NB4 (cell line): Measurements from ENCODE around the gene KCNIP4.

Experiments
- DNase-seq: peaks from one replicate; pipeline ENCODE4 v3.0.0; 2010; ENCODE audit warnings: low read depth
- H3K4me3 ChIP-seq: one replicate; pipeline ENCODE4 v1.5.1; 2011; ENCODE audit warnings: mild to moderate bottlenecking, low read depth, low read length, moderate library complexity
- CTCF ChIP-seq: IDR thresholded peaks from one replicate; pipeline ENCODE4 v1.5.1; 2012; ENCODE audit warnings: low read depth, low read length
- MYC ChIP-seq: IDR thresholded peaks from 2 replicates; pipeline ENCODE4 v1.6.1; 2011; ENCODE audit warnings: low read depth, low read length
- POLR2A ChIP-seq: IDR thresholded peaks from 2 replicates; pipeline ENCODE4 v1.6.1; 2011; ENCODE audit warnings: mild to moderate bottlenecking; ENCODE audit not compliant: insufficient read length; ENCODE audit errors: extremely low read depth
- TF ChIP-seq, protein P1 (sequence below): IDR thresholded peaks from 2 replicates; pipeline ENCODE4 v1.6.1; 2011; ENCODE audit warnings: low read depth, low read length

The KCNIP4 gene

GRCh38 chr4:21117541-21118180 is 830.9 kb downstream of the KCNIP4 start:
- no peak for DNase-seq
- TF ChIP-seq MYC (no peak), CTCF (no peak), POLR2A (no peak)
- H3K4me3 ChIP-seq, result no peak overlapping the region

DNA sequence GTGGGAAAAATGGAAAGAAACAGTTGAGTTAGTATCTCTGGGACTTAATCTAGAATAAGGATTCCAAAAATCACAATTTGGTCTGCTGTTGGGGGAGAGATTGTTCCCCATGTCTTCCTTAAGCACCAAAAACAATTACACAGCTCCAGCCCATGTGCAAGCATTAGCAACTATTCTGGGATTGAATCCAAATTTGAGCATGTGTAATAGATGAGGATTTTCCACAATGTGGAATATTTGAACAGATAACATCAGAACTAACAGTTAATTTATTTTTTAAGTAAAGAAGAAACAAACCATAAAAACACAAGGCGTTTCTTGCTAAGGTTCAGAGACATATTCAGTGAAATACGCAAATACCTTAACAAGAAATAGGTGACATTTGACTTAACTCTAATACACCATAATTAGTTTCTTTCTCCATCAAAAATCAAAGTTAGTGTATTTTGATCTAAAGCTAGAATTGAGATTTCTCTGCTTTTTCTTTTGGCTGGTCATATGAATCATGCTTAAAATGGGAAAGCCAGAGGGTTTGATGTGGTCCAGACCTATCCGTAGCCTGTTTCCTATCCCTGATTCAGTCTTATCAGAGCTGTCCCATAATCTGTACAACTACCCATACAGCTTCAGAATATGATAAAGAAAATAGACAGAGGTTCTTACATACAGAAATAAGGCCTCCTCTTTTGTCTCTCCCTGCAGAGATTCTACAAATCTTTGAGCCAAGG is 834.9 kb downstream of the KCNIP4 start:
- TF ChIP-seq CTCF, result no peak
- no peak for TF ChIP-seq MYC
- TF ChIP-seq, protein P1, sequence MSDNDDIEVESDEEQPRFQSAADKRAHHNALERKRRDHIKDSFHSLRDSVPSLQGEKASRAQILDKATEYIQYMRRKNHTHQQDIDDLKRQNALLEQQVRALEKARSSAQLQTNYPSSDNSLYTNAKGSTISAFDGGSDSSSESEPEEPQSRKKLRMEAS, result no peak
- no peak for TF ChIP-seq POLR2A
- DNase-seq, result no peak
- no peak overlapping the region for H3K4me3 ChIP-seq

DNA sequence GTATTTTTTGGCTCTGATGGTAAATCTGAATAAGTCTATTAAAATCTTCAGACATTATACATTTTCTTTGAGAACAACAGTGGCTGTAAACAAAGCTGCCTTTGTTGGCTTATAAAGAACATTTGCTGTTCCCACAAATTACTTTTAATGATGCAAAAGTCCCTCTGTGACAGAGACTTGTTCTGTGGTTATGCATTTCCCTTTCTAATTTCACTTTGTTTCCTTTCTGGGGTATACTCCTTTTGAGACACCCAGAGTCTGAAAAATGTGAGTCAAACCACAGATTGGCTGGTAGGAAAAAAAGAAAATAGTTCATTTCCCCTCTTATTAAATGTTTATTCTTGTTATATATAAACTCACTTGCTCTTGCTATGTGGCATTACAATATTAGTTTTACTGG is 845.9 kb downstream of the KCNIP4 start:
- no peak for DNase-seq
- TF ChIP-seq, protein P1, result no peak
- TF ChIP-seq MYC, result no peak
- TF ChIP-seq POLR2A, result no peak
- no peak for TF ChIP-seq CTCF
- no peak overlapping the region for H3K4me3 ChIP-seq

- TF ChIP-seq, protein P1, result no peak
- no peak for TF ChIP-seq CTCF
- TF ChIP-seq POLR2A, result no peak
- no peak for TF ChIP-seq MYC
- DNase-seq, result no peak
- H3K4me3 ChIP-seq, result no peak overlapping the region
Measured at GRCh38 chr4:21097865-21098264, 850.7 kb downstream of the KCNIP4 start.

DNA sequence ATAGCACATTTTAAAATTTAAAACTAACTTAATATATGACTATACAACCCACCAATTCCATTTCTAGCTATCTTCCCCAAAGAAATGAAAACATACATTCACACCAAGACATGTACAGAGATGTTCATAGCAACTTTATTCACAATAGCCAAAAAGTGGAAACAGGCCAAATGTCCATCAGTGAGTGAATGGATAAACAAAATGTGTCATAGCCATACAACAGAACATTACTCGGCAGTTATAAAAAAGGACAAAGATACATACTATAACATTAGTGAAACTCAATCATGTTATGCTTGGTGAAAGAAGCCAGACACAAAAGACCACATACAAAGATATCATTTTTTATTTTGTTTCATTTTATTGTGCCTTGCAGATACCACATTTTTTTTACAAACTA is 851.5 kb downstream of the KCNIP4 start:
- no peak for TF ChIP-seq CTCF
- no peak for TF ChIP-seq POLR2A
- TF ChIP-seq, protein P1, result no peak
- TF ChIP-seq MYC, result no peak
- no peak overlapping the region for H3K4me3 ChIP-seq
- no peak for DNase-seq

DNA sequence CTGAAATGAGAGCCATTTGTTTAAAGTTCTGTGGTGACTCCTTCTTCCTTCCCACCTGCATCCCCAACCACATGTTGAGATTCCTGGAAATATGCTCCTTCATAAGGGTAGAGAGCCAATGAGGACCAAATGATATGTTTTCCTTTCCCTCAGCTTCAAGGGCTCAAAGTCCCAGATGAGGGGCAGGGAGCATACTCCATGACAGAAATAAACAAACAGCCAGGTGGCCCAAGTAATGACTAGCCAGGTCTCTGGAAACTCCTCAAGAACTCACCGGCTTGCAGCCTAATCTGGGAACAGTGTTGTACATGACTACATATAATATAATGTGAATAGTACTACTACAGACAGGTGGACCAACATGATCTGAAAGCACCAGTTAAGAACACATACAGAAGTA is 856.0 kb downstream of the KCNIP4 start:
- no peak for DNase-seq
- no peak for TF ChIP-seq POLR2A
- TF ChIP-seq MYC, result no peak
- no peak for TF ChIP-seq CTCF
- TF ChIP-seq, protein P1, result no peak
- no peak overlapping the region for H3K4me3 ChIP-seq
